Chondrocyte (in vitro differentiated cells): ENCODE measurements around the gene OXLD1. TPM values are rescaled to one million over a fixed set of nuclear protein-coding genes. Genes with fewer than 3 reads are reported as not detected.

Experiments
- DNase-seq: peaks from one replicate; pipeline ENCODE4 v3.0.0; 2021; ENCODE audit warnings: mixed read lengths, low spot score
- H3K27ac Mint-ChIP-seq: one replicate; pipeline ENCODE4 v1.8.0; 2021; ENCODE audit warnings: mild to moderate bottlenecking, moderate library complexity, mixed read lengths; ENCODE audit not compliant: unreplicated experiment
- H3K27me3 Mint-ChIP-seq: 2 replicates; pipeline ENCODE4 v1.8.0; 2021; ENCODE audit warnings: low read depth, mixed read lengths
- H3K36me3 Mint-ChIP-seq: 2 replicates; pipeline ENCODE4 v1.8.0; 2021; ENCODE audit warnings: low read depth, mixed read lengths
- H3K4me1 Mint-ChIP-seq: 2 replicates; pipeline ENCODE4 v1.8.0; 2021; ENCODE audit warnings: low read depth, mild to moderate bottlenecking, mixed read lengths
- H3K4me3 Mint-ChIP-seq: one replicate; pipeline ENCODE4 v1.8.0; 2021; ENCODE audit warnings: mild to moderate bottlenecking, moderate library complexity, mixed read lengths; ENCODE audit not compliant: unreplicated experiment
- H3K9me3 Mint-ChIP-seq: 2 replicates; pipeline ENCODE4 v1.8.0; 2021; ENCODE audit warnings: low read depth, mixed read lengths
- CTCF ChIP-seq: fragments of 200-600 bp; sonication (generic); IDR thresholded peaks from 2 replicates; pipeline ENCODE4 v1.5.0; 2021; ENCODE audit warnings: antibody characterized with exemption, mild to moderate bottlenecking, moderate library complexity
- total RNA-seq: library from RNA; stranded (reverse); gene quantifications from 3 replicates; pipeline ENCODE4 v1.2.1, GENCODE V29; 2021

The OXLD1 gene
- total RNA-seq, 1 donor from 2014 or later: 24.2 TPM

GRCh38 chr17:81697261-81698044, 31.0 kb upstream of the OXLD1 start:
- no peaks in the 10 kb centered on the region for H3K27me3 Mint-ChIP-seq
- peaks cover 16% of the 10 kb centered on the region for H3K36me3 Mint-ChIP-seq
- DNase-seq: no peak
- peaks cover 17% of the 10 kb centered on the region for H3K4me1 Mint-ChIP-seq
- H3K4me3 Mint-ChIP-seq: no peak overlapping the region
- no peak for TF ChIP-seq CTCF
- no peaks in the 10 kb centered on the region for H3K9me3 Mint-ChIP-seq
- H3K27ac Mint-ChIP-seq: no peak overlapping the region

GRCh38 chr17:81696218-81696941, 30.0 kb upstream of the OXLD1 start:
- DNase-seq: no peak
- no peaks in the 10 kb centered on the region for H3K9me3 Mint-ChIP-seq
- peaks cover 7% of the 10 kb centered on the region for H3K4me1 Mint-ChIP-seq
- H3K27ac Mint-ChIP-seq: no peak overlapping the region
- peaks cover 24% of the 10 kb centered on the region for H3K36me3 Mint-ChIP-seq
- no peaks in the 10 kb centered on the region for H3K27me3 Mint-ChIP-seq
- no peak overlapping the region for H3K4me3 Mint-ChIP-seq
- no peak for TF ChIP-seq CTCF

GRCh38 chr17:81695801-81696200, 29.4 kb upstream of the OXLD1 start:
- no peak overlapping the region for H3K27ac Mint-ChIP-seq
- peaks cover 26% of the 10 kb centered on the region for H3K36me3 Mint-ChIP-seq
- no peak for TF ChIP-seq CTCF
- peaks cover 2% of the 10 kb centered on the region for H3K4me1 Mint-ChIP-seq
- no peak overlapping the region for H3K4me3 Mint-ChIP-seq
- no peaks in the 10 kb centered on the region for H3K9me3 Mint-ChIP-seq
- no peaks in the 10 kb centered on the region for H3K27me3 Mint-ChIP-seq
- DNase-seq: no peak

- Mint-ChIP-seq H3K4me1 (no peaks in the 10 kb centered on the region), H3K27me3 (no peaks in the 10 kb centered on the region), H3K4me3 (no peak overlapping the region), H3K9me3 (no peaks in the 10 kb centered on the region), H3K27ac (no peak overlapping the region), H3K36me3 (peaks cover 26% of the 10 kb centered on the region)
- DNase-seq: no peak
- TF ChIP-seq CTCF: no peak
Measured at GRCh38 chr17:81695211-81695610, 28.8 kb upstream of the OXLD1 start.

GRCh38 chr17:81694810-81695209, 28.4 kb upstream of the OXLD1 start:
- TF ChIP-seq CTCF: no peak
- Mint-ChIP-seq H3K36me3 (peaks cover 26% of the 10 kb centered on the region), H3K27me3 (no peaks in the 10 kb centered on the region), H3K4me3 (no peak overlapping the region), H3K27ac (no peak overlapping the region), H3K4me1 (no peaks in the 10 kb centered on the region), H3K9me3 (no peaks in the 10 kb centered on the region)
- no peak for DNase-seq
